PC-9 (cell line): ENCODE measurements around the gene CARD16. TPM values are rescaled to one million over a fixed set of nuclear protein-coding genes. Genes with fewer than 3 reads are reported as not detected.
"Not testable (repeated sequence)": the region's sequence is repeated elsewhere in the genome, so short reads cannot be mapped to it uniquely, and the experiment has no call there.

Experiments
- BruUV-seq: library from RNA; stranded (reverse); fragments of 400-500 nt; replicated peaks from 2 replicates; lab custom pipeline; 2021; lab: Mats Ljungman, UMichigan
- CTCF ChIA-PET: fragments of 300-600 bp; sonication (Branson Sonifier 250); formaldehyde crosslinking; loops from one replicate; lab custom pipeline; 2022; ENCODE audit warnings: antibody characterized with exemption; lab: Charles Lee
- POLR2A ChIA-PET: fragments of 300-600 bp; sonication (Branson Sonifier 250); formaldehyde crosslinking; loops from one replicate; lab custom pipeline; 2022; ENCODE audit warnings: antibody characterized with exemption; ENCODE audit not compliant: unreplicated experiment; lab: Charles Lee
- DNase-seq, 2 experiments: peaks; one replicate each; pipeline versions ENCODE4 v3.0.0 to v3.0.0-alpha.2; 2015 to 2022; ENCODE audit warnings: mixed read lengths in 1 of 2
- H2AFZ ChIP-seq: fragments of 200-600 bp; sonication (generic); 2 replicates; pipeline ENCODE4 v1.8.1; 2017; ENCODE audit warnings: antibody characterized with exemption
- H3F3A ChIP-seq: fragments of 200-600 bp; sonication (generic); 2 replicates; pipeline ENCODE4 v1.8.1; 2017; ENCODE audit warnings: antibody characterized with exemption, mild to moderate bottlenecking, low read depth; ENCODE audit not compliant: insufficient read depth
- H3K27ac ChIP-seq: fragments of 200-600 bp; sonication (generic); 2 replicates; pipeline ENCODE4 v1.6.1; 2016; ENCODE audit warnings: mixed run types
- H3K27me3 ChIP-seq: fragments of 200-600 bp; sonication (generic); 2 replicates; pipeline ENCODE4 v1.6.1; 2016; ENCODE audit warnings: low read depth, mixed run types; ENCODE audit not compliant: insufficient read depth
- H3K36me3 ChIP-seq: fragments of 200-600 bp; sonication (generic); 2 replicates; pipeline ENCODE4 v1.6.1; 2016; ENCODE audit warnings: low read depth, mixed run types
- H3K4me1 ChIP-seq: fragments of 200-600 bp; sonication (generic); replicated peaks from 2 replicates; pipeline ENCODE4 v1.6.1; 2016; ENCODE audit warnings: mixed run types; ENCODE audit not compliant: insufficient read depth
- H3K4me2 ChIP-seq: fragments of 200-600 bp; sonication (generic); 2 replicates; pipeline ENCODE4 v1.6.1; 2017; ENCODE audit warnings: mixed run types
- H3K4me3 ChIP-seq: fragments of 200-600 bp; sonication (generic); 2 replicates; pipeline ENCODE4 v1.6.1; 2016; ENCODE audit warnings: mixed run types
- H3K79me2 ChIP-seq: fragments of 200-600 bp; sonication (generic); 2 replicates; pipeline ENCODE4 v1.6.1; 2017; ENCODE audit warnings: low read depth, mixed run types
- H3K9me2 ChIP-seq: fragments of 200-600 bp; sonication (generic); 2 replicates; pipeline ENCODE4 v1.8.1; 2017; ENCODE audit warnings: mild to moderate bottlenecking; ENCODE audit not compliant: insufficient read depth
- H3K9me3 ChIP-seq: fragments of 200-600 bp; sonication (generic); 2 replicates; pipeline ENCODE4 v1.8.1; 2016; ENCODE audit warnings: low read depth; ENCODE audit not compliant: insufficient read depth
- H4K20me1 ChIP-seq: fragments of 200-600 bp; sonication (generic); 2 replicates; pipeline ENCODE4 v1.8.1; 2017; ENCODE audit not compliant: insufficient read depth
- CTCF ChIP-seq: fragments of 200-600 bp; sonication (generic); conservative IDR thresholded peaks from 2 replicates; pipeline ENCODE4 v1.6.1; 2017; ENCODE audit warnings: mixed run types, antibody characterized with exemption, mild to moderate bottlenecking, moderate library complexity
- EZH2 ChIP-seq: fragments of 200-600 bp; sonication (generic); IDR thresholded peaks from 2 replicates; pipeline ENCODE4 v1.8.0; 2017; ENCODE audit warnings: antibody characterized with exemption, low read depth
- intact Hi-C: fragments of 100-400 bp; cut with micrococcal nuclease; formaldehyde crosslinking; loops from one replicate; pipeline ENCODE4 v1.10.0; 2022; ENCODE audit not compliant: unreplicated experiment
- total RNA-seq: library from RNA; stranded (reverse); gene quantifications from 2 replicates; pipeline ENCODE4 v1.2.3, GENCODE V29; 2021

The CARD16 gene
- total RNA-seq, 1 experiment from 2014 or later, result 2.5 TPM

GRCh38 chr11:105070306-105070705 lies 25.2 kb upstream of the CARD16 start:
- Histone ChIP-seq H3K4me1 (no peaks in the 10 kb centered on the region), H3K27me3 (no peaks in the 10 kb centered on the region), H3K27ac (no peak overlapping the region), H3K9me3 (no peaks in the 10 kb centered on the region), H3K4me3 (no peak overlapping the region), H3K4me2 (no peak overlapping the region), H3K36me3 (no peaks in the 10 kb centered on the region), H4K20me1 (no peaks in the 10 kb centered on the region), H2AFZ (no peak overlapping the region), H3F3A (no peaks in the 10 kb centered on the region), H3K79me2 (no peaks in the 10 kb centered on the region), H3K9me2 (no peaks in the 10 kb centered on the region)
- no peak for DNase-seq
- BruUV-seq, result no TSS peak
- ChIA-PET POLR2A (no interaction called here), CTCF (no interaction called here)
- TF ChIP-seq CTCF, result no peak
- TF ChIP-seq EZH2, result no peak
- intact Hi-C loops, result no loop called here

GRCh38 chr11:105069749-105070148 lies 24.6 kb upstream of the CARD16 start:
- H3K9me3 ChIP-seq, DNase-seq, H4K20me1 ChIP-seq, intact Hi-C loops, H3K27ac ChIP-seq, H3F3A ChIP-seq, H3K4me1 ChIP-seq, H2AFZ ChIP-seq, H3K4me2 ChIP-seq, H3K27me3 ChIP-seq, H3K79me2 ChIP-seq, CTCF ChIA-PET, BruUV-seq, POLR2A ChIA-PET, H3K36me3 ChIP-seq, H3K9me2 ChIP-seq, H3K4me3 ChIP-seq: not testable (repeated sequence)

GRCh38 chr11:105063245-105063941 lies 18.3 kb upstream of the CARD16 start:
- H3K27me3 ChIP-seq, H3K36me3 ChIP-seq, DNase-seq, H3K4me1 ChIP-seq, POLR2A ChIA-PET, H3K27ac ChIP-seq, H2AFZ ChIP-seq, H3K9me2 ChIP-seq, H3K9me3 ChIP-seq, H4K20me1 ChIP-seq, H3K79me2 ChIP-seq, intact Hi-C loops, H3K4me3 ChIP-seq, H3K4me2 ChIP-seq, CTCF ChIA-PET, H3F3A ChIP-seq, BruUV-seq: not testable (repeated sequence)

- H3K79me2 ChIP-seq, result no peaks in the 10 kb centered on the region
- H4K20me1 ChIP-seq, result no peaks in the 10 kb centered on the region
- H3K36me3 ChIP-seq, result no peaks in the 10 kb centered on the region
- ChIA-PET POLR2A (no interaction called here), CTCF (no interaction called here)
- H3K9me2 ChIP-seq, result peaks cover 4% of the 10 kb centered on the region; the same call in 1 of the 2 replicates
- H3F3A ChIP-seq, result no peaks in the 10 kb centered on the region
- H3K4me2 ChIP-seq, result no peak overlapping the region
- no TSS peak for BruUV-seq
- no peak for DNase-seq
- no peak for TF ChIP-seq CTCF
- no peak for TF ChIP-seq EZH2
- no peak overlapping the region for H3K4me3 ChIP-seq
- no peak overlapping the region for H3K27ac ChIP-seq
- H3K27me3 ChIP-seq, result no peaks in the 10 kb centered on the region
- no peaks in the 10 kb centered on the region for H3K4me1 ChIP-seq
- H2AFZ ChIP-seq, result no peak overlapping the region
- no peaks in the 10 kb centered on the region for H3K9me3 ChIP-seq
- intact Hi-C loops, result no loop called here
These were observed 12.3 kb upstream of the CARD16 start for GRCh38 chr11:105057432-105057831.
